Measurements from ENCODE around the gene PALD1. TPM values are rescaled to one million over a fixed set of nuclear protein-coding genes. Genes with fewer than 3 reads are reported as not detected.

Gene PALD1
- total and polyA plus RNA-seq, 2 experiments from 2014 or later, result 5.7 to 19.1 TPM

DNA sequence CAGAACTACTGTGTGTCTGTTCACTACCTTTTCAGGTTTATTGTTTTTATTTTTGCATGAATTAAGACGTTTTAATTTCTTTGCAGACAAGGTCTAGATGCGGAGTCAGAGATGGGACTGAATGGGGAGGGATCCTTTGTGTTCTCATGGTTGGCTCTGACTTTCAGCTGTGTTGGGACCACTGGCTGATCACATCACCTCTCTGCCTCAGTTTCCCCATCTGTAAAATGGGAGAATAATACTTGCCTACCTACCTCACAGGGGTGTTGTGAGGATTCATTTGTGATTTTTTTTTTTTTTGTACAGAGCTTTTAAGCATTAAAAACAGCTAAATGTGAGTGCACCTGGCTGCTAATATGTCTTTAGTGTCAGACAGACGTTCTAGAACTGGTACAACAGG lies 89.5 kb downstream of the PALD1 start:
- H3K27ac ChIP-seq, result no peak overlapping the region
- no peak for DNase-seq (ENCODE audit: low read depth in 1 of 2, low spot score in 1 of 2)
- H3K4me1 ChIP-seq (ENCODE audit: low read depth), result no peaks in the 10 kb centered on the region
- H3K27me3 ChIP-seq, result no peaks in the 10 kb centered on the region
- TF ChIP-seq, protein P1, sequence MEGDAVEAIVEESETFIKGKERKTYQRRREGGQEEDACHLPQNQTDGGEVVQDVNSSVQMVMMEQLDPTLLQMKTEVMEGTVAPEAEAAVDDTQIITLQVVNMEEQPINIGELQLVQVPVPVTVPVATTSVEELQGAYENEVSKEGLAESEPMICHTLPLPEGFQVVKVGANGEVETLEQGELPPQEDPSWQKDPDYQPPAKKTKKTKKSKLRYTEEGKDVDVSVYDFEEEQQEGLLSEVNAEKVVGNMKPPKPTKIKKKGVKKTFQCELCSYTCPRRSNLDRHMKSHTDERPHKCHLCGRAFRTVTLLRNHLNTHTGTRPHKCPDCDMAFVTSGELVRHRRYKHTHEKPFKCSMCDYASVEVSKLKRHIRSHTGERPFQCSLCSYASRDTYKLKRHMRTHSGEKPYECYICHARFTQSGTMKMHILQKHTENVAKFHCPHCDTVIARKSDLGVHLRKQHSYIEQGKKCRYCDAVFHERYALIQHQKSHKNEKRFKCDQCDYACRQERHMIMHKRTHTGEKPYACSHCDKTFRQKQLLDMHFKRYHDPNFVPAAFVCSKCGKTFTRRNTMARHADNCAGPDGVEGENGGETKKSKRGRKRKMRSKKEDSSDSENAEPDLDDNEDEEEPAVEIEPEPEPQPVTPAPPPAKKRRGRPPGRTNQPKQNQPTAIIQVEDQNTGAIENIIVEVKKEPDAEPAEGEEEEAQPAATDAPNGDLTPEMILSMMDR (IDR thresholded peaks at IDR 0.05; ENCODE audit: low read depth, low read length), result no peak
- no peak overlapping the region for H3K4me3 ChIP-seq
- no peaks in the 10 kb centered on the region for H3K9me3 ChIP-seq (ENCODE audit: low read depth)
- no peaks in the 10 kb centered on the region for H3K36me3 ChIP-seq

DNA sequence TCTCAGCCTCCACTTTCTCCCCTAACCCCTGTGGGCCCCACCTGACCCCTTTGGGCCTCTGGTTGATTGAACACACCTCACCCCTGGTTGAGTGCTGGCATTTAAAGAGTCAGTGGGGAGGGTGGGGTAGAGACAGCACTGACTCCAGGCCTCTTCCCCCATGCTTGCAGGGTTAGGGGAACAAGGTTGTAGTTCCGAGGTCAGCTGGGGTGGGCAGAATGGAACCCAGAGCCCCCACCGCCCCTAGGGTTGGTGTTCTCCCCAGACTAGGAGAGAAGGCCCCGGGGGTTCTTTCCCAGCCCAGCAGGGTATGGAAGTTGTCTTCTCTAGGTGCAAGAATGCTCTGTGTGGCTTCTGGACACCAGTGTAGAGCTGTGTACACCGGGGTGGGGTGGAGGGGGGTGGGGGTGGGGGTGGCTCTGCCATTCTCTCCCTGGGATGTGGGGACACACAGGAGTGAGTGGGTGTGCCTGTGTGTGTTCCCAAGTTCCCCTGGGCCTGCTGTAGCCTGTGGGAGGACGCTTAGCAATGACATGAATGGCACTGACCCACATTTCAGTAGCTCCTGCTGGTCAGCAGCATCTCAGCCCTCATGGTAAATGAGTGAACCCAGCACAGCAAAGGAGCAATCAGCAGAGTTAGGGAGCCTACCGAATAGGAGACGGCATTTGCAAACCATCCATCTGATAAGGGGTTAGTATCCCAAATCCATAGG lies 90.4 kb downstream of the PALD1 start:
- DNase-seq (ENCODE audit: low read depth in 1 of 2, low spot score in 1 of 2), result no peak
- Histone ChIP-seq H3K9me3 (ENCODE audit: low read depth) (no peaks in the 10 kb centered on the region), H3K27ac (no peak overlapping the region), H3K27me3 (no peaks in the 10 kb centered on the region), H3K4me3 (no peak overlapping the region), H3K36me3 (no peaks in the 10 kb centered on the region), H3K4me1 (ENCODE audit: low read depth) (peaks cover 4% of the 10 kb centered on the region)
- TF ChIP-seq, protein P1 (IDR thresholded peaks at IDR 0.05; ENCODE audit: low read depth, low read length), result no peak

DNA sequence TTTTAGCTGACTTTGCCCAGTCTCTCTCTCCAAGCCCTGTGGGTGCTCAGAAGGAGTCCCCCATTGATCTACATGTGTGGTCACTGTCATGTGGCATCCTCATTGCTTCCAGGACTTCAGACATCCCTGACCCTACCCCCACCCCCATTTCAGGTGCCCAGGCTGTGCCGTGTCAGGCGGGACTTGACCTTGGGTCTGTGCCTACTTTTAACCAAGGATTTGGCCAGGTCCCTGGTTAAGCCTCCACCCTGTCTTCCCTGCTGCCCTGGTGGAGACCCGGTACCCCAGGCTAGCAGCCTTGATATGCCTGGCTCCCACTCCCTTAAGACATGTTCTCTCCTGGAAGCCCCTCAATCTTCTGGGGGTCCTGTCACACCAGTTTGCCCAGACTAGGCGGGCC lies 92.7 kb downstream of the PALD1 start:
- H3K4me1 ChIP-seq (ENCODE audit: low read depth), result peaks cover 14% of the 10 kb centered on the region
- TF ChIP-seq, protein P1 (IDR thresholded peaks at IDR 0.05; ENCODE audit: low read depth, low read length), result no peak
- no peaks in the 10 kb centered on the region for H3K9me3 ChIP-seq (ENCODE audit: low read depth)
- H3K27ac ChIP-seq, result no peak overlapping the region
- H3K36me3 ChIP-seq, result no peaks in the 10 kb centered on the region
- H3K4me3 ChIP-seq, result no peak overlapping the region
- DNase-seq (ENCODE audit: low read depth in 1 of 2, low spot score in 1 of 2), result no peak
- H3K27me3 ChIP-seq, result no peaks in the 10 kb centered on the region

DNA sequence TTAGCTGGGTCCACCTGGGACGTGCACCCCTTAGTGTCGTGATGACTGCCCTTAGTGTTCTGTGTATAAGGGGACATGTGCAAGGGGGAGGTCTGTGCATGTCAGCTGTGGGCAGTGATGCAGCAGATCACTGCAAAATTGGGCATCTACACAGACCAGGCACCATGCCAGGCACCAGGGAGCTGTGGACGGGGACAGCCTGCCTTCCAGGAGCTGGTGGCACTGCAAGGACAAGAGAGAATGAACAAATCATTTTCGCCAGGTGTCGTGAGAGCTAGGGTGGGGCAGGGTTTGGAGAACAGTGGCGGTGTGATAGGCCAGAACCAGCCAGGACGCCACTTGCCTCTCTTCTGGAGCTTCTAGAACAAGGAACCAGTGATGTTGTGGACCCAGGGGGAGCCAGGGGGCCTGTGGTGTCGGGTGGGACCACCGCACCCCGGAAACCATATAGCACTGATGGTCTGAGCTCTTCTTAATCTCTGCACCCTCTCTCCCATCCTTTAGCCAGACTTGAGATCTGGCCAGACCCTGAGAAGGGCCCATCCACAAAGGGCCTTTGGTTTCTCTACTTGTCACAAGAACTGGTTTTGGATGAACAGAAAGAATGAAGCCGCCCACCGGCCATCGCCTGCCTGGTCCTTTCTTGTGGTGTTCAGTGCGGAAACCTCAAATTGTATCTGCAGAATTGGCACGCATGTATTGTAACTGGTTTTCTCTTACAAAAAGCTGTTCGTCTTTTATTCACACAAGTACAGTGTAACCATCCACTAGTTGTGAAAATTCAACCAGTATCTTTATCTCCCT lies 93.3 kb downstream of the PALD1 start:
- Histone ChIP-seq H3K36me3 (no peaks in the 10 kb centered on the region), H3K27me3 (no peaks in the 10 kb centered on the region), H3K27ac (no peak overlapping the region), H3K9me3 (ENCODE audit: low read depth) (no peaks in the 10 kb centered on the region), H3K4me1 (ENCODE audit: low read depth) (peaks cover 19% of the 10 kb centered on the region), H3K4me3 (no peak overlapping the region)
- TF ChIP-seq, protein P1 (IDR thresholded peaks at IDR 0.05; ENCODE audit: low read depth, low read length), result no peak
- no peak for DNase-seq (ENCODE audit: low read depth in 1 of 2, low spot score in 1 of 2)

DNA sequence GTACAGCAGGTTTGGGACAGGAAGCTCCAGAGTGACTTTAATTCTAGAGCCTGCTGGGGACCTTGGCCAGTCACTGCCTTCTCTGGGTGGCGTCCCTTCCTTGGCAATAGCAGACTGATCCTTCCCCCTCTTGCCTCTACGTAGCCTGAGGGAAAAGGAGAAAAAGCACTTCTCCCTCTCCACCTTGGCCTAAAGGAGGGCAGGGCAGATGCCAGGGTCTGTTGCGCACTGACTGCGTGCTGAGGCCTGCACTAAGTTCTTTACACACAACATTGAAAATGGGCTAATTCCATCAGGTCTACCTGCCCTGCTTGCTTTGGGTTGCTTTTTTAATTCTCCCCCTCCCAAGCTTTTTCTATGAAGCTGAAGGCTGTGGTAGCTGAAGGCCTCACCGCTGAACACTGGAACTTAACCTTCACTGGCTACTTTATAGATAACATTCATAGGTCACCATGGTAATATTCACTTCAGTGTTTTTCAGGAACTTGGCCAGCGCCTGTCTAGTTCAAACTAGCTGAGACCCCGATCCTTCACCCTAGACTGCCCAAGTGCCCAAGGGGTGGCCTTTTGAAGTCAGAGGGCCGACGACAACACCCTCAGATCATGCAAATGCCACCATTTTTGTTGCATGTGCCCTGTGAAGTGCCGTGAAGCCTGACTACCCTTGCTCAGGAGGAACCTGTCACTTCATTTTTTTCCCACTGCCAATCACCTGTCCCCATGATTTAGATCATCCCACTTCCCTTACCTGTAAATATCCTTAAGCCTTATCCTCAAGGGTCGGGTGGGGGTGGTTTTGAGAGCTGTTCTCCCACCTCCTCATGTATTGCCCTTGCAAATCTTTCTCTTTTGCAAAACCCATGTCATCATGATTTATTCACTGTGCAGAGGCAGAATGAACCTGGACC lies 95.3 kb downstream of the PALD1 start:
- no peak for DNase-seq (ENCODE audit: low read depth in 1 of 2, low spot score in 1 of 2)
- Histone ChIP-seq H3K4me3 (no peak overlapping the region), H3K27ac (no peak overlapping the region), H3K36me3 (no peaks in the 10 kb centered on the region), H3K4me1 (ENCODE audit: low read depth) (peaks cover 28% of the 10 kb centered on the region), H3K9me3 (ENCODE audit: low read depth) (no peaks in the 10 kb centered on the region), H3K27me3 (no peaks in the 10 kb centered on the region)
- TF ChIP-seq, protein P1 (IDR thresholded peaks at IDR 0.05; ENCODE audit: low read depth, low read length), result no peak
